Suprapubic skin (tissue), 4 donors: ENCODE results near the gene SYT14. TPM values are rescaled to one million over a fixed set of nuclear protein-coding genes. Genes with fewer than 3 reads are reported as not detected.

ENCODE experiments used
- DNase-seq, 2 donors: peaks; one replicate each; pipeline ENCODE4 v3.0.0-alpha.2; 2019; ENCODE audit warnings: low spot score in 2 of 2
- H3K27ac ChIP-seq: fragments of 200-600 bp; sonication (generic); one replicate; pipeline ENCODE4 v1.5.1; 2019
- H3K27me3 ChIP-seq: fragments of 200-600 bp; sonication (generic); one replicate; pipeline ENCODE4 v1.5.1; 2019
- H3K36me3 ChIP-seq: fragments of 200-600 bp; sonication (generic); one replicate; pipeline ENCODE4 v1.5.1; 2019
- H3K4me1 ChIP-seq: fragments of 200-600 bp; sonication (generic); one replicate; pipeline ENCODE4 v1.5.1; 2019
- H3K4me3 ChIP-seq: fragments of 200-600 bp; sonication (generic); one replicate; pipeline ENCODE4 v1.5.1; 2019; ENCODE audit warnings: mild to moderate bottlenecking
- H3K9me3 ChIP-seq: fragments of 200-600 bp; sonication (generic); one replicate; pipeline ENCODE4 v1.5.1; 2019
- CTCF ChIP-seq, 2 donors: fragments of 200-600 bp in 1 of 2; fragments of 450-650 bp in 1 of 2; sonication (generic) in 1 of 2; IDR thresholded peaks; one replicate each; pipeline ENCODE4 v1.5.1; 2016 to 2019; ENCODE audit warnings: antibody characterized with exemption in 2 of 2, mild to moderate bottlenecking in 1 of 2, moderate library complexity in 1 of 2
- EP300 ChIP-seq: sonication (generic); formaldehyde crosslinking; IDR thresholded peaks from one replicate; pipeline ENCODE4 v1.6.1; 2017; ENCODE audit warnings: antibody characterized with exemption
- POLR2A ChIP-seq, 2 donors: fragments of 450-650 bp; IDR thresholded peaks; one replicate each; pipeline ENCODE4 v1.6.1; 2017; ENCODE audit warnings: antibody characterized with exemption in 2 of 2, mild to moderate bottlenecking in 2 of 2, moderate library complexity in 2 of 2
- POLR2AphosphoS5 ChIP-seq, 3 donors: sonication (generic); formaldehyde crosslinking; IDR thresholded peaks; one replicate each; pipeline ENCODE4 v1.6.1; 2017; ENCODE audit warnings: antibody characterized with exemption in 3 of 3
- WGBS: methylation state at CpG from one replicate; pipeline ENCODE4 v1.1.5; 2018; 5-methylcytosine and 5-hydroxymethylcytosine counted together
- total RNA-seq, 4 donors: library from RNA; depleted of rRNA; stranded (reverse); fragments of >200 nt; gene quantifications; one replicate each; pipeline ENCODE4 v1.1.0, GENCODE V29; 2016

Gene SYT14
- total RNA-seq, 4 donors from 2014 or later: 0.26 TPM; not detected in 3

DNA sequence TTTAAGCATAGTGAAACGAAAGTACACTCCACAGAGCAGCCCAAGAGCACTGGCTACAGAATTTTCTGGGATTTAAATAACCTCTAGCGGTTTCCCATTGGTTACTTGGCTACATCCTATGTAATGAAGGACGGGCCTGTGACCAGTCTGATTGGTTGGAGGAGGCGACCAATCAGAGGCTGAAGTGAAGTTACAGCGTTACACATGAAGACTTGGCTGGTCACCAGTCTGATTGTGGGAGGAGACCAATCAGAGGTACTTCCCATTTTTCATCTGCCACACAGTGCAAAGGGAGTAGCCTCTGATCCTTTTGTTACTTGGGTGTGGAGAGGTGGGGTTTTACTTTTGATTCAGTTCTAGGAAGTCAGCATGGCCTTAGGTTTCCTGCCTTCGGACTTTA is 151.8 kb downstream of the SYT14 start:
- no peak for DNase-seq
- no peak overlapping the region for H3K27ac ChIP-seq
- TF ChIP-seq EP300: no peak
- TF ChIP-seq POLR2AphosphoS5 (IDR thresholded peaks at IDR 0.05): no peak
- no peak for TF ChIP-seq POLR2A (IDR thresholded peaks at IDR 0.05)
- TF ChIP-seq CTCF (IDR thresholded peaks at IDR 0.05): no peak
- 86% methylated on average over 6 of the region's 6 CpGs for WGBS
- H3K9me3 ChIP-seq: no peaks in the 10 kb centered on the region
- no peaks in the 10 kb centered on the region for H3K36me3 ChIP-seq
- no peaks in the 10 kb centered on the region for H3K4me1 ChIP-seq
- H3K27me3 ChIP-seq: no peaks in the 10 kb centered on the region
- no peak overlapping the region for H3K4me3 ChIP-seq

- no peaks in the 10 kb centered on the region for H3K4me1 ChIP-seq
- WGBS: 94% methylated on average over 3 of the region's 3 CpGs
- no peak overlapping the region for H3K4me3 ChIP-seq
Observed at GRCh38 chr1:210092366-210092765, 154.3 kb downstream of the SYT14 start.

DNA sequence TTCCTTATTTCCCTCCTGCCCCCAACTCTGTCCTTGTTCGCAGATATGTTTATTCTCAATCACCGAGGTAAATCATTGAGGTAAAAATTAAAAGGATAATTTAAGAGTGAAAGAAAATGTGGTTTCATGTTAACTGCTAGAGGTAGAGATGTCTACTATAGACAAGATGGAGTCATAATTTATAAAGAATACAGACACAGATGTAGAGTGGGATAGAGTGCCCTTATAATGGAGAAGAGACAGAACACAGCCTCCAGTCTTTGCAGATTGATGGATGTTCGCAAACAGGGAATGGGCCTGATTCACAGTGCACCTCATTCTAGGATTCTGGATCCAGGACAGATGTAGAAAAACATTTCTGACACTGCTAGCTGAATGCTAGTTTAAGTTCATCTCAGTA is 155.4 kb downstream of the SYT14 start:
- TF ChIP-seq EP300: no peak
- no peak for TF ChIP-seq POLR2AphosphoS5 (IDR thresholded peaks at IDR 0.05)
- no peak for TF ChIP-seq POLR2A (IDR thresholded peaks at IDR 0.05)
- no peak for TF ChIP-seq CTCF (IDR thresholded peaks at IDR 0.05)
- WGBS: 82% methylated on average over 3 of the region's 3 CpGs
- no peaks in the 10 kb centered on the region for H3K36me3 ChIP-seq

More at GRCh38 chr1:210092366-210092765, 154.3 kb downstream of the SYT14 start:
- TF ChIP-seq POLR2AphosphoS5 (IDR thresholded peaks at IDR 0.05): no peak
- TF ChIP-seq CTCF (IDR thresholded peaks at IDR 0.05): no peak
- TF ChIP-seq EP300: no peak
- TF ChIP-seq POLR2A (IDR thresholded peaks at IDR 0.05): no peak
- no peak overlapping the region for H3K27ac ChIP-seq
- DNase-seq: no peak
- no peaks in the 10 kb centered on the region for H3K36me3 ChIP-seq
- no peaks in the 10 kb centered on the region for H3K9me3 ChIP-seq
- no peaks in the 10 kb centered on the region for H3K27me3 ChIP-seq

GRCh38 chr1:210098356-210098755 is 160.3 kb downstream of the SYT14 start:
- 61% methylated on average over 3 of the region's 3 CpGs for whole genome bisulfite sequencing

More for the DNA sequence above, 155.4 kb downstream of the SYT14 start:
- DNase-seq: no peak
- H3K4me1 ChIP-seq: no peaks in the 10 kb centered on the region
- H3K4me3 ChIP-seq: no peak overlapping the region
- no peaks in the 10 kb centered on the region for H3K27me3 ChIP-seq
- H3K27ac ChIP-seq: no peak overlapping the region
- no peaks in the 10 kb centered on the region for H3K9me3 ChIP-seq

GRCh38 chr1:210099921-210100320 is 161.9 kb downstream of the SYT14 start:
- 37% methylated on average over 1 of the region's 1 CpG for WGBS
- no peaks in the 10 kb centered on the region for H3K4me1 ChIP-seq
- H3K27ac ChIP-seq: no peak overlapping the region
- no peak for DNase-seq
- no peaks in the 10 kb centered on the region for H3K27me3 ChIP-seq
- H3K4me3 ChIP-seq: no peak overlapping the region
- TF ChIP-seq POLR2AphosphoS5 (IDR thresholded peaks at IDR 0.05) (no peak), CTCF (IDR thresholded peaks at IDR 0.05) (no peak), EP300 (no peak), POLR2A (IDR thresholded peaks at IDR 0.05) (no peak)
- H3K36me3 ChIP-seq: no peaks in the 10 kb centered on the region
- H3K9me3 ChIP-seq: no peaks in the 10 kb centered on the region

More at GRCh38 chr1:210098356-210098755, 160.3 kb downstream of the SYT14 start:
- TF ChIP-seq CTCF (IDR thresholded peaks at IDR 0.05) (no peak), EP300 (no peak), POLR2AphosphoS5 (IDR thresholded peaks at IDR 0.05) (no peak)
- no peaks in the 10 kb centered on the region for H3K36me3 ChIP-seq
- no peaks in the 10 kb centered on the region for H3K9me3 ChIP-seq
- H3K27me3 ChIP-seq: no peaks in the 10 kb centered on the region
- no peak overlapping the region for H3K4me3 ChIP-seq
- no peaks in the 10 kb centered on the region for H3K4me1 ChIP-seq
- DNase-seq: no peak
- H3K27ac ChIP-seq: no peak overlapping the region
